ENCODE data around the gene FGGY.

FGGY gene

DNA sequence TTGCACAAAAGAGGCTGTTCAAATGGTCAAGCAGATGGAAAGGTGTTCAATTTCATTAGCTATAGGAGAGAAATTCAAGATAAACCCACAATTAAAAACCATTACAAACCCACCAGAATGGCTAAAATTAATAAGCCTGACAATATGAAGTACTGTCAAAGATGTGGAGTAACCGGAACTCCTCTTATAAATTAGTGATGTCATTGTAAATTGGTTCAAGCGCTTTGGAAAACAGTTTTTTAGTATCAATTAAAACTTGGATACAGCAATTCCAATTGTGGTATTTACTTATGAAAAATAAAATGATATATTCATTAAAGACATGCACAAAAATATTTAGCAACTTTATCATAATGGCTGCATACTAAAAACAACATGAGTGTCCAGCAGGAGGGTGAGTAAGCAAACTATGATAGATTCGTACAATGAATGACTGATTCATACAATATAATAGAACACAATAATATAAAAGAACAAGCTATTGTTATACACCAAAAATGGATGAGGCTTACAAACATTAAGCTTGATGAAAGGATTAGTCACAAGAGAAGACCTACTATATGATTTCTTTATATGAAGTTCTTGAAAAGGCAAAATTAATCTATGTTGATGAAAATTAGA, 38.4 kb upstream of the FGGY start:
- Histone ChIP-seq H3K27ac (ENCODE audit: low read length) (no peak overlapping the region), H3K4me2 (ENCODE audit: insufficient read depth, low read length) (no peak overlapping the region), H2AFZ (ENCODE audit: low read depth, low read length) (no peak overlapping the region), H4K20me1 (ENCODE audit: insufficient read depth, low read length) (no peaks in the 10 kb centered on the region), H3K27me3 (ENCODE audit: insufficient read depth, low read length, poor library complexity) (no peaks in the 10 kb centered on the region), H3K4me1 (ENCODE audit: insufficient read depth, low read length) (no peaks in the 10 kb centered on the region), H3K9me3 (ENCODE audit: insufficient read depth, low read length, severe bottlenecking) (no peaks in the 10 kb centered on the region), H3K79me2 (ENCODE audit: insufficient read depth, low read length) (no peaks in the 10 kb centered on the region), H3K36me3 (ENCODE audit: insufficient read depth, low read length) (no peaks in the 10 kb centered on the region), H3K4me3 (ENCODE audit: low read depth in 1 of 2, low read length in 2 of 2) (no peak overlapping the region), H3K9ac (ENCODE audit: low read depth, low read length) (no peak overlapping the region)
- TF ChIP-seq EZH2 (IDR thresholded peaks at IDR 0.05; ENCODE audit: borderline replicate concordance, low read depth, low read length, severe bottlenecking): no peak
- TF ChIP-seq, protein P1, sequence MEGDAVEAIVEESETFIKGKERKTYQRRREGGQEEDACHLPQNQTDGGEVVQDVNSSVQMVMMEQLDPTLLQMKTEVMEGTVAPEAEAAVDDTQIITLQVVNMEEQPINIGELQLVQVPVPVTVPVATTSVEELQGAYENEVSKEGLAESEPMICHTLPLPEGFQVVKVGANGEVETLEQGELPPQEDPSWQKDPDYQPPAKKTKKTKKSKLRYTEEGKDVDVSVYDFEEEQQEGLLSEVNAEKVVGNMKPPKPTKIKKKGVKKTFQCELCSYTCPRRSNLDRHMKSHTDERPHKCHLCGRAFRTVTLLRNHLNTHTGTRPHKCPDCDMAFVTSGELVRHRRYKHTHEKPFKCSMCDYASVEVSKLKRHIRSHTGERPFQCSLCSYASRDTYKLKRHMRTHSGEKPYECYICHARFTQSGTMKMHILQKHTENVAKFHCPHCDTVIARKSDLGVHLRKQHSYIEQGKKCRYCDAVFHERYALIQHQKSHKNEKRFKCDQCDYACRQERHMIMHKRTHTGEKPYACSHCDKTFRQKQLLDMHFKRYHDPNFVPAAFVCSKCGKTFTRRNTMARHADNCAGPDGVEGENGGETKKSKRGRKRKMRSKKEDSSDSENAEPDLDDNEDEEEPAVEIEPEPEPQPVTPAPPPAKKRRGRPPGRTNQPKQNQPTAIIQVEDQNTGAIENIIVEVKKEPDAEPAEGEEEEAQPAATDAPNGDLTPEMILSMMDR (IDR thresholded peaks at IDR 0.05; ENCODE audit: borderline replicate concordance, extremely low read depth, low read length, poor library complexity, severe bottlenecking): no peak
- no peak for DNase-seq
- no peak for ATAC-seq (ENCODE audit: insufficient read depth, low read depth)

DNA sequence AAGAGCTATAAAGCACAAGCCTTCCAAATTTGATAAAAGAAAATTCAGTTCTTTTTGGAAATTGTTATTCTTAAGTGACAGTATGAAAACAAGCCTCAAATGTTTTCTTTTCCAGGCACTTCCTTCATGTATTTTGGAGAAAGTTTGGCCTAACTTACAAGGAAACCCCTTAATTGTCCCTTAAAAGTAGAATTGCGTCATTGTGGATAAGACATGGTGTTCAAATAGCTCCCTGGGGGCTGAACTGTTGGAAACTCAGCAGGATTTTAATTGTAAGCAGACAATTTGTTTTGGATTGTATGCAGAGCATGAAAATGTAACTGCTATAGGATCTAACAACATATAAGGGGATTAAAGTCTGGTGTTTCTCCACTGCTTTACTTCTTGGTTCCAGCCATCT, 35.4 kb upstream of the FGGY start:
- Histone ChIP-seq H3K4me2 (ENCODE audit: insufficient read depth, low read length) (no peak overlapping the region), H4K20me1 (ENCODE audit: insufficient read depth, low read length) (no peaks in the 10 kb centered on the region), H3K4me1 (ENCODE audit: insufficient read depth, low read length) (no peaks in the 10 kb centered on the region), H3K27ac (ENCODE audit: low read length) (no peak overlapping the region), H3K36me3 (ENCODE audit: insufficient read depth, low read length) (no peaks in the 10 kb centered on the region), H3K9ac (ENCODE audit: low read depth, low read length) (no peak overlapping the region), H2AFZ (ENCODE audit: low read depth, low read length) (no peak overlapping the region), H3K79me2 (ENCODE audit: insufficient read depth, low read length) (no peaks in the 10 kb centered on the region), H3K9me3 (ENCODE audit: insufficient read depth, low read length, severe bottlenecking) (no peaks in the 10 kb centered on the region), H3K4me3 (ENCODE audit: low read depth in 1 of 2, low read length in 2 of 2) (no peak overlapping the region), H3K27me3 (ENCODE audit: insufficient read depth, low read length, poor library complexity) (no peaks in the 10 kb centered on the region)
- TF ChIP-seq, protein P1 (IDR thresholded peaks at IDR 0.05; ENCODE audit: borderline replicate concordance, extremely low read depth, low read length, poor library complexity, severe bottlenecking): no peak
- TF ChIP-seq EZH2 (IDR thresholded peaks at IDR 0.05; ENCODE audit: borderline replicate concordance, low read depth, low read length, severe bottlenecking): no peak
- DNase-seq: no peak
- ATAC-seq (ENCODE audit: insufficient read depth, low read depth): no peak

DNA sequence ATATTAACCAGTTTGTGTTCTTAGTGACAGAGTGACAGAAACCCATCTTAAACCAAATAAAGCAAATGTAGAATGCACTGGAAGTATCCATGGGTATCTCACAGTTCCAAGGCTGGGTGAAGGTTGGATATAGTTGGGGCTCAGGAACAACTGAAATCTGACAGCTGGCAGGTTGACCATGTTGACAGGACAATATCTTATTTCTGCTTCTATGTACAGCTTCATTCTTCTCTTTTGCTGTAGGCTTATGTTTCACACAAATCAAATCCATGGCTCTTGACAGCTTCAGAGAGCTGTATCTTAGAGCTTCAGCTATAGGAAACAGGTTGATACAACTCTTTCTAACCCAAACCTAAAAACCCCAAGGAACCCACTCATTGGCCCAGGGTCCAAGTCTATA, 34.3 kb upstream of the FGGY start:
- H3K4me1 ChIP-seq (ENCODE audit: insufficient read depth, low read length): no peaks in the 10 kb centered on the region
- no peaks in the 10 kb centered on the region for H3K9me3 ChIP-seq (ENCODE audit: insufficient read depth, low read length, severe bottlenecking)
- H4K20me1 ChIP-seq (ENCODE audit: insufficient read depth, low read length): no peaks in the 10 kb centered on the region
- TF ChIP-seq, protein P1 (IDR thresholded peaks at IDR 0.05; ENCODE audit: borderline replicate concordance, extremely low read depth, low read length, poor library complexity, severe bottlenecking): no peak
- no peak for TF ChIP-seq EZH2 (IDR thresholded peaks at IDR 0.05; ENCODE audit: borderline replicate concordance, low read depth, low read length, severe bottlenecking)
- ATAC-seq (ENCODE audit: insufficient read depth, low read depth) (no peak), DNase-seq (no peak)
- no peak overlapping the region for H3K27ac ChIP-seq (ENCODE audit: low read length)
- H3K27me3 ChIP-seq (ENCODE audit: insufficient read depth, low read length, poor library complexity): no peaks in the 10 kb centered on the region
- no peaks in the 10 kb centered on the region for H3K36me3 ChIP-seq (ENCODE audit: insufficient read depth, low read length)
- H3K9ac ChIP-seq (ENCODE audit: low read depth, low read length): no peak overlapping the region
- no peaks in the 10 kb centered on the region for H3K79me2 ChIP-seq (ENCODE audit: insufficient read depth, low read length)
- H2AFZ ChIP-seq (ENCODE audit: low read depth, low read length): no peak overlapping the region
- H3K4me3 ChIP-seq (ENCODE audit: low read depth in 1 of 2, low read length in 2 of 2): no peak overlapping the region
- no peak overlapping the region for H3K4me2 ChIP-seq (ENCODE audit: insufficient read depth, low read length)

Data from DND-41 (cell line).